Smooth muscle cell (in vitro differentiated cells): ENCODE data around the gene VPS37B. TPM values are rescaled to one million over a fixed set of nuclear protein-coding genes. Genes with fewer than 3 reads are reported as not detected.
A peak's percentile ranks its signal among the peaks of the same experiment; 100 is the strongest.

ENCODE experiments used
- DNase-seq: peaks from one replicate; lab custom pipeline; 2025; ENCODE audit not compliant: unreplicated experiment; lab: John Stamatoyannopoulos, UW
- H2AFZ ChIP-seq: fragments of 200-600 bp; sonication (generic); 2 replicates; pipeline ENCODE4 v1.6.0; 2016; ENCODE audit warnings: antibody characterized with exemption, low read depth, mild to moderate bottlenecking
- H3F3A ChIP-seq: fragments of 200-600 bp; sonication (generic); 2 replicates; pipeline ENCODE4 v1.6.0; 2017; ENCODE audit warnings: antibody characterized with exemption, low read depth
- H3K27ac ChIP-seq: fragments of 200-600 bp; sonication (generic); 2 replicates; pipeline ENCODE4 v1.5.1; 2016; ENCODE audit warnings: low read depth, mild to moderate bottlenecking
- H3K27me3 ChIP-seq: fragments of 200-600 bp; sonication (generic); 2 replicates; pipeline ENCODE4 v1.6.1; 2016; ENCODE audit warnings: low read depth, mild to moderate bottlenecking
- H3K36me3 ChIP-seq: fragments of 200-600 bp; sonication (generic); 2 replicates; pipeline ENCODE4 v1.5.1; 2016; ENCODE audit warnings: low read depth
- H3K4me1 ChIP-seq: fragments of 200-600 bp; sonication (generic); 2 replicates; pipeline ENCODE4 v1.5.1; 2016; ENCODE audit warnings: low read depth
- H3K4me2 ChIP-seq: fragments of 200-600 bp; sonication (generic); 2 replicates; pipeline ENCODE4 v1.6.0; 2016; ENCODE audit warnings: mild to moderate bottlenecking
- H3K4me3 ChIP-seq: fragments of 200-600 bp; sonication (generic); 2 replicates; pipeline ENCODE4 v1.5.1; 2016; ENCODE audit warnings: mild to moderate bottlenecking
- H3K79me2 ChIP-seq: fragments of 200-600 bp; sonication (generic); 2 replicates; pipeline ENCODE4 v1.6.0; 2016; ENCODE audit warnings: low read depth, mild to moderate bottlenecking
- H3K9ac ChIP-seq: fragments of 200-600 bp; sonication (generic); 2 replicates; pipeline ENCODE4 v1.6.0; 2016; ENCODE audit warnings: low read depth
- H3K9me3 ChIP-seq: fragments of 200-600 bp; sonication (generic); replicated peaks from 2 replicates; pipeline ENCODE4 v1.5.1; 2016; ENCODE audit warnings: low read depth
- H4K20me1 ChIP-seq: fragments of 200-600 bp; sonication (generic); 2 replicates; pipeline ENCODE4 v1.6.0; 2016; ENCODE audit warnings: low read depth
- CTCF ChIP-seq: fragments of 200-600 bp; sonication (generic); IDR thresholded peaks from 2 replicates; pipeline ENCODE4 v1.5.1; 2017; ENCODE audit warnings: borderline replicate concordance, mild to moderate bottlenecking, antibody characterized with exemption; ENCODE audit not compliant: insufficient read depth, poor library complexity, severe bottlenecking
- WGBS: methylation state at CpG from one replicate; pipeline ENCODE4 v1.1.7; 2016; ENCODE audit warnings: low lambda C conversion rate; 5-methylcytosine and 5-hydroxymethylcytosine counted together
- polyA plus RNA-seq: library from polyadenylated mRNA; unstranded; fragments of >200 nt; fragmentation: Nextera tagmentation; extraction: Ambion mirVana; gene quantifications from 2 replicates; pipeline ENCODE4 v1.2.1, GENCODE V29; 2016
- total RNA-seq: library from RNA; depleted of rRNA; stranded (reverse); fragments of >200 nt; gene quantifications from 2 replicates; pipeline ENCODE4 v1.2.3, GENCODE V29; 2014

The VPS37B gene
- total and polyA plus RNA-seq, 2 experiments from 2014 or later, result 20.4 to 25.3 TPM

GRCh38 chr12:122861587-122861970 lies 34.3 kb downstream of the VPS37B start:
- 94% methylated on average over 5 of the region's 5 CpGs for WGBS
- DNase-seq, result no peak

GRCh38 chr12:122860854-122861586 lies 34.9 kb downstream of the VPS37B start:
- no peaks in the 10 kb centered on the region for H3F3A ChIP-seq

More at GRCh38 chr12:122861587-122861970, 34.3 kb downstream of the VPS37B start:
- H4K20me1 ChIP-seq, result peaks cover 11% of the 10 kb centered on the region
- H3K4me2 ChIP-seq, result no peak overlapping the region
- H3K9ac ChIP-seq, result no peak overlapping the region
- H2AFZ ChIP-seq, result no peak overlapping the region
- H3K36me3 ChIP-seq, result no peaks in the 10 kb centered on the region
- H3K79me2 ChIP-seq, result no peaks in the 10 kb centered on the region
- no peaks in the 10 kb centered on the region for H3K9me3 ChIP-seq
- H3K27ac ChIP-seq, result no peak overlapping the region
- H3K4me3 ChIP-seq, result no peak overlapping the region
- no peaks in the 10 kb centered on the region for H3K27me3 ChIP-seq
- H3K4me1 ChIP-seq, result no peaks in the 10 kb centered on the region
- TF ChIP-seq CTCF, result no peak
- no peaks in the 10 kb centered on the region for H3F3A ChIP-seq

GRCh38 chr12:122860040-122860853 lies 35.7 kb downstream of the VPS37B start:
- Histone ChIP-seq H3K9me3 (no peaks in the 10 kb centered on the region), H2AFZ (no peak overlapping the region), H3K4me1 (no peaks in the 10 kb centered on the region), H4K20me1 (no peaks in the 10 kb centered on the region), H3K9ac (no peak overlapping the region), H3K79me2 (no peaks in the 10 kb centered on the region), H3K27me3 (no peaks in the 10 kb centered on the region), H3F3A (no peaks in the 10 kb centered on the region), H3K4me3 (no peak overlapping the region), H3K4me2 (no peak overlapping the region), H3K27ac (no peak overlapping the region), H3K36me3 (no peaks in the 10 kb centered on the region)
- peak; percentile 56 for DNase-seq
- peak; percentile 92 for TF ChIP-seq CTCF
- 60% methylated on average over 28 of the region's 28 CpGs for WGBS

More at GRCh38 chr12:122860854-122861586, 34.9 kb downstream of the VPS37B start:
- H3K9me3 ChIP-seq, result no peaks in the 10 kb centered on the region
- H3K9ac ChIP-seq, result no peak overlapping the region
- no peak for TF ChIP-seq CTCF
- H3K27me3 ChIP-seq, result no peaks in the 10 kb centered on the region
- no peaks in the 10 kb centered on the region for H3K4me1 ChIP-seq
- WGBS, result 93% methylated on average over 21 of the region's 23 CpGs
- H3K79me2 ChIP-seq, result no peaks in the 10 kb centered on the region
- no peak overlapping the region for H3K4me2 ChIP-seq
- no peak overlapping the region for H3K4me3 ChIP-seq
- no peaks in the 10 kb centered on the region for H3K36me3 ChIP-seq
- DNase-seq, result no peak
- peaks cover 5% of the 10 kb centered on the region for H4K20me1 ChIP-seq
- H3K27ac ChIP-seq, result no peak overlapping the region
- H2AFZ ChIP-seq, result no peak overlapping the region
